Measurements from ENCODE around the gene MKS1. TPM values are rescaled to one million over a fixed set of nuclear protein-coding genes. Genes with fewer than 3 reads are reported as not detected.

MKS1 gene
- polyA plus RNA-seq, 3 donors from 2014 or later: 1.6 to 7.9 (median 6.4) TPM

DNA sequence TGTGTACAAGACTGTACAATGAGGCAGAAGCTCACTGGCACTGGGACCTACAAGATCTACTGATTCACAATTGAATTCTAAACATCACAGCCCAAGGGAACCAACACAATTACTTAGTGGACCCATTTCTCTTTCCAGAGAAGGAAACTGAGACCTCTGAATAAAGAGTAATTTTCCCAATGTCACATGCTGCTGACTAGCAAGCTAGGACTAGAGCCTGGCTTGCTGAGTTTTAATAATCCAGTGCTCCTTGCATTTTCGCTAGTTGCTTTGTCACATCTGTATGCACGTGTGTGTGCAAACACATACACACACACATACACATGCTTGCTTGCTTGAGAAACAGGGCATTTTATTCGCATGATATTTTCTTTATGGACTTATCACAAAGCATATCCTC, 15.5 kb upstream of the MKS1 start:
- no peak for DNase-seq
- Mint-ChIP-seq H3K36me3 (no peaks in the 10 kb centered on the region), H3K27me3 (ENCODE audit: low read depth in 3 of 3) (peaks cover 0 to 11% (median 8%) of the 10 kb centered on the region in 3 donors), H3K4me3 (no peak overlapping the region), H3K9me3 (no peaks in the 10 kb centered on the region), H3K4me1 (no peaks in the 10 kb centered on the region), H3K27ac (no peak overlapping the region)

DNA sequence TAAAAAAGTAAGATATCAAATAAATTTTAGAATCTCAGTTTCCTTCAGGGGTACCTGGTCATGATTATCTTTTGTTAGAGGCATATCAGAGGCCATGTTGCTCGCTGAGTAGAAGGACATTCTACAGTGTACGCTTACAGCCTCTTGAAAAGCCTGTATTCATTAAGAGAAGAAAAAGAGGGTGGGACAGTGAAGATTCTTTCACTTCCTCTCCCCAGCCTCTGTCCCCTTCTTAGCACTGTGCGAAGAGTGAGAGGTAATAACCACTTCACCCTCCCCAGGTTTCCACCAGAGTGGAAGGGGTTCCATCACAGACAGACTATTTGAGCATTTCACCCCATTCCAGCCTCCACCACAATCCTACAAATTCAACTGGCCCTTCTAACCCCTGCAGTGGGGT, 14.5 kb upstream of the MKS1 start:
- H3K27me3 Mint-ChIP-seq (ENCODE audit: low read depth in 3 of 3): peaks cover 1 to 14% (median 9%) of the 10 kb centered on the region in 3 donors
- no peaks in the 10 kb centered on the region for H3K4me1 Mint-ChIP-seq
- H3K27ac Mint-ChIP-seq: no peak overlapping the region
- H3K4me3 Mint-ChIP-seq: no peak overlapping the region
- H3K36me3 Mint-ChIP-seq: no peaks in the 10 kb centered on the region
- H3K9me3 Mint-ChIP-seq: no peaks in the 10 kb centered on the region
- DNase-seq: no peak

DNA sequence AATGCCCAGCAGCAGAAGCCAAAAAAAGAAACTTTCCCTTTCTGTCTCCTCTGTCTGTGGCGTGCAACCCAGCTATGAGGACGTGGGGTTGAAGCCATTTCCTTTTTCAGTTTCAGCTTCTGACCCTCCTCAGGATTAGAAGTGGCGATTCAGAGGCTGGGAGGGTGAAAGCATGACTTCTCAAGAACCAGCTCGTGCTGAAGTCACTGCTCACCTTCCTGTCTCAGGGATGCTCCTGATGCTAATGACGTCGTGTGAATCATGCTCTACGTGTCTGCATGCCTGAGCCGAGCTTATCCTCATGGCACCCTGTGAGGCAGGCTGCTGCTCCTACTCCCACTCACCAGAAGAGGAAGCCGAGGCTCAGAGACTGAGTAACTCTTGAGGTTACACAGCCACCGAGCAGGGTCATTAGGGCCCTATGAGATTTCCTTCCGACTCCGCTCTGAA, 13.7 kb upstream of the MKS1 start:
- no peak for DNase-seq
- Mint-ChIP-seq H3K27me3 (ENCODE audit: low read depth in 3 of 3) (peaks cover 3 to 9% (median 7%) of the 10 kb centered on the region in 3 donors), H3K4me3 (no peak overlapping the region), H3K4me1 (no peaks in the 10 kb centered on the region), H3K36me3 (no peaks in the 10 kb centered on the region), H3K27ac (no peak overlapping the region), H3K9me3 (no peaks in the 10 kb centered on the region)

DNA sequence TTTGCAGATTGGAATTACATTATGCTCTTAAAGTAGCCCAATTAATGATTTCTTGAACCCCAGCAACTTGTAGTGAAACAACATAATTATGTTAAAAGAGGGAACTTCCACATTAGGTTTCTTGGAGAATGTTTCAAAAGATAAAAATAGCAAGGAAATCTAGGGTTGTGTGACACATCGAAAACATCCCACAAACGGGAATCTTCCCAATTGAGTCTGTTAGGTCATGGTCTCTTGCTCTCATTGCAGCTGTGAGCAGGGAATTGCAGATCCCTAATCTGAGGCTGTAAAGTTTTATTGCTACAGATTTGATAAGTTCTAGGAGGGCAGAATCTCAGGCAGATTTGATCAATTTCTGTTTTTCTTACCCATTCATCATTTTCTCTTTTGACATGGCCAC, 12.6 kb upstream of the MKS1 start:
- no peaks in the 10 kb centered on the region for H3K36me3 Mint-ChIP-seq
- DNase-seq: no peak
- H3K4me3 Mint-ChIP-seq: no peak overlapping the region
- H3K27ac Mint-ChIP-seq: no peak overlapping the region
- no peaks in the 10 kb centered on the region for H3K4me1 Mint-ChIP-seq
- H3K27me3 Mint-ChIP-seq (ENCODE audit: low read depth in 3 of 3): peaks cover 5 to 7% (median 6%) of the 10 kb centered on the region in 3 donors
- H3K9me3 Mint-ChIP-seq: peaks cover 0 to 2% (median 0%) of the 10 kb centered on the region in 6 donors

DNA sequence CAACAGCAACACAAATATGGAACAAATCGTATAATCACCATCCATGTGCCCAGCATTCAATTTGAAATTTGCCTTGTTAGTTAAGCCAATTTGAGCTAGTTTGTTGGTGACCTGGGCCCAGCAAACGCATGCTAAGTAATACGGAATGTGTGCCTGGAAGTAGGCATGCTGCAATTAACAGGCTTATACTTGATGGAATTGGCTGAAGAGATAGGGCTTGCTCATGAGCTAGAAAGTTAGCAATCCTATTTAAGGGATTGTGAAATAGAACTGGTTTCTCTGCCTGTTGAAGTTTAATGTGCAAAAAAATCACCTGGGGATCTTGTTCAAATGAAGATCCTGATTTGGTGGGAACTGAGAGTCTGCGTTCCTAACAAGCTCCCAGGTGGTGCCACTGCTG, 10.8 kb upstream of the MKS1 start:
- no peak for DNase-seq
- Mint-ChIP-seq H3K27me3 (ENCODE audit: low read depth in 3 of 3) (peaks cover 6 to 7% (median 6%) of the 10 kb centered on the region in 3 donors), H3K9me3 (peaks cover 0 to 2% (median 0%) of the 10 kb centered on the region in 6 donors)

DNA sequence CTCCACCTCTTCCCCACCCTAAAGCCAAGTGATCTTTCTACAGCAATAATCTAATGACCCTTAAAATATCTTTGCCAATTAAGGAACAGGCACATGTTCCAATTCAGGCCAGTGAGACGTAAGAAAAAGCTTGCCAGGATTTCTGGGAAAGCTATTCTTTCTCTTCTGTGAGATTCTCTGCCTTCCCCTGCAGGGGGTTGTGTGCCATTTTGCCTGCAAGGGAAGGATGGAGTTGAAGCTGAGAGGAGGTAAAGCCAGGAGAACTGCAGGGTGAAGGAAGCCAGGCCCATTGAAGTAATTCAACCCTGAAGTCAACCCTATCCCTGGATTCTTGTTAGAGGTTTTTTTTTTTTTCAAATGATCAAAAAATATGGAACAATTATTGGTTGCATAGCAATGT, 10.3 kb upstream of the MKS1 start:
- Mint-ChIP-seq H3K27me3 (ENCODE audit: low read depth in 3 of 3) (peaks cover 6 to 7% (median 6%) of the 10 kb centered on the region in 3 donors), H3K9me3 (peaks cover 0 to 2% (median 0%) of the 10 kb centered on the region in 6 donors), H3K4me3 (no peak overlapping the region), H3K4me1 (no peaks in the 10 kb centered on the region), H3K27ac (no peak overlapping the region), H3K36me3 (no peaks in the 10 kb centered on the region)
- no peak for DNase-seq

More for the DNA sequence above, 10.8 kb upstream of the MKS1 start:
- H3K36me3 Mint-ChIP-seq: no peaks in the 10 kb centered on the region
- H3K27ac Mint-ChIP-seq: no peak overlapping the region
- H3K4me1 Mint-ChIP-seq: no peaks in the 10 kb centered on the region
- H3K4me3 Mint-ChIP-seq: no peak overlapping the region

DNA sequence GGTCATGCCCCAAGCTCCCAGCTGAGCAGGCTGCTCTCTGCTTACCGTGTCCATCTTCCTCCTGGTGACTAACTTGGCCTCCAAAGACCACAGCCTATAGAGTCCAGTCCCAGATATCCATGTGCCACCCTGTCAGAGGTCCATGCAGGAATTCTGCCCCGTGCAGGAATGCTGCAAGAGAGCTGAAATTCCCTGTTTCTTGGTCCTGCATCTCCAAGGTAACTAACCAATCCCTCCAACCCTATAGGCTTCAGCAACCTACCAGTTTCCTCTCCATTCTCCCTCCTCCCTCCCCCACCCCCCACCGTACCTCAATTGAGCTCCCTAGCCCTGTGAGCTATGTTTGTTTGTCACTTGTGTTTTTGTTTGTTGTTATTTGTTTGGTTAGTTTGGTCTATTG, 9.6 kb upstream of the MKS1 start:
- Mint-ChIP-seq H3K27me3 (ENCODE audit: low read depth in 3 of 3) (peaks cover 6 to 8% (median 7%) of the 10 kb centered on the region in 3 donors), H3K36me3 (no peaks in the 10 kb centered on the region), H3K9me3 (peaks cover 0 to 2% (median 0%) of the 10 kb centered on the region in 6 donors), H3K4me3 (no peak overlapping the region), H3K4me1 (no peaks in the 10 kb centered on the region), H3K27ac (no peak overlapping the region)
- DNase-seq: no peak

DNA sequence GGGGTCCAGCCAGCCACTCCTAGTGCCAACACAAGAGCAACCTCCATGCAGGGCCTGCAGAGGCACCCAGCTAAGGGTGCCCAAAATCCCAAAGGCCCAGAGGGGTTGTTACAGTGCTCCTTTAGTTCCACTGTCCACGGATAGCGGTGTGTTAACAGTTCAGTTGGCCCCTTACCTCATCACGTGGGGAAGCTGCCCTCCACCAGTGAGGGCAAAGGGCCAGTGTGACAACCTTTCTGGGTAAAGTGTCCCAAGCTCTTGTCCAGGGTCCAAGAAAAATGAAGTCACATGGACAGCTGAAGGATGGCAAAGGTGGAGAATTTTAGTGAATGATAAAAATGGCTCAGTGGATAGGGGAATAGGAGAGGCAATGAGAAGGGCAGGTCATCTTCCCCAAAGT, 8.7 kb upstream of the MKS1 start:
- no peak for DNase-seq
- H3K27ac Mint-ChIP-seq: no peak overlapping the region
- H3K4me3 Mint-ChIP-seq: no peak overlapping the region
- no peaks in the 10 kb centered on the region for H3K36me3 Mint-ChIP-seq
- peaks cover 4 to 14% (median 7%) of the 10 kb centered on the region in 3 donors for H3K27me3 Mint-ChIP-seq (ENCODE audit: low read depth in 3 of 3)
- no peaks in the 10 kb centered on the region for H3K4me1 Mint-ChIP-seq
- H3K9me3 Mint-ChIP-seq: peaks cover 0 to 2% (median 0%) of the 10 kb centered on the region in 6 donors

DNA sequence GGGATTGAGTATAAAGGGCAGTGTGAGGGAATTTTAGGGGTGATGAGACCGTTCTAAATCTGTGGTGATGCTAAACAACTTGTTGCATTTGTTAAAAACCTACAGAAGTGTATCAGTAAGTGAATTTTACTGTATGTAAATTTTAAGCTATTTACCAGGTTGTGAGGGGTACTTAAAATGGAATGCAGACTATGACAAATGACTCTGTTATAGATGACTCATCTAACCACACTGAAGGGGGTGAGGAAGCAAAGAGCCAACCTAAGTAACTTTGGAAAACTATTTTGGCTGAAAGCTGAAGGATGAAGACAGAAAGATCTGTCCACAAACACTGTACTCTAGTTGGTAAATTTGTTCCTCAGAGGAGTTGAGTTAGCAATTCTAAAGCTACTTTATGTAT, 5.3 kb upstream of the MKS1 start:
- no peak for DNase-seq
- H3K9me3 Mint-ChIP-seq: peaks cover 0 to 2% (median 0%) of the 10 kb centered on the region in 6 donors
- peaks cover 12 to 16% of the 10 kb centered on the region in 2 donors for H3K4me1 Mint-ChIP-seq
- H3K36me3 Mint-ChIP-seq: no peaks in the 10 kb centered on the region
- peaks cover under 1 to 18% (median 8%) of the 10 kb centered on the region in 3 donors for H3K27me3 Mint-ChIP-seq (ENCODE audit: low read depth in 3 of 3)
- H3K27ac Mint-ChIP-seq: no peak overlapping the region
- H3K4me3 Mint-ChIP-seq: no peak overlapping the region

DNA sequence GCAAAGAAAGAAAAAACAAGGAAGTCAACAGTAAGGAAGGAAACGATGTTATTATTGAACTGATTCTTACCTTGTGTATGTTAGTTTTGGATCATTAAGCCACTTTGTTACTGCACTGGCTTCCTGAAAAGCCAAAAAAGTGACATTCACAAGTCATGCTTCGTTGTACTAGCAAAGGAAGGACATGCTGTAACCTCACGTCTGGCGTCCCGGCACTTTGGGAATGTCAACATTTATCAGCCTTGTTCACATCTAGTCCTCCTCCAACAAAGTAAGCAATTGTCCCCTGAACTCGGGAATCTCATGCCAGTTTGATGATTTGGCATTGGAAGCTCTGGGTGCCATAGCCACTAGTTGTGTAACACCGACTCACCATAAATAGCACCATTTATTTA, 731 bp upstream of the MKS1 start:
- Mint-ChIP-seq H3K4me3 (peak overlapping the region; percentile 86 to 96 (median 92)), H3K36me3 (peaks cover 0 to 5% (median 3%) of the 10 kb centered on the region in 3 donors), H3K27me3 (ENCODE audit: low read depth in 3 of 3) (peaks cover 5 to 20% (median 11%) of the 10 kb centered on the region in 3 donors), H3K9me3 (no peaks in the 10 kb centered on the region), H3K4me1 (peaks cover 24 to 26% of the 10 kb centered on the region in 2 donors), H3K27ac (peak overlapping the region; percentile 85 to 97 (median 94))
- no peak for DNase-seq

DNA sequence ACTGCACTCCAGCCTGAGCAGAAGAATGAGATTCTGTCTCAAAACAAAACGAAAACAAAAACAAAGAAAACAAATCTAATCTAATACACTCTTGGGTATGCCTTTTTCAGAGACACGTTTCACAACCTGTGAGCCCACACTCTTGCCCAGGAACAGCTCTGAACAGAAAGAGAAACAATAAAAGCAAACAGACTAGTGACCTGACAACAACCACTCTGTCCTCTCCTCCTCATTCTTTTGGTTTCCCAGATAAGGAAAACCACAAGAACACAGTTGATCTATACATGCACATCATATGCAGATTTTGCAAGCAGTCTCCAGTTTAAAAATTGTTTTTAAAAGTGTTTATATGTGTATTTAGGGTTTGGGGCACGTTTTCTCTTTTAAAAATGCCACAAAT, 1.3 kb downstream of the MKS1 start:
- peak overlapping the region; percentile 50 to 96 (median 75) for H3K27ac Mint-ChIP-seq
- peaks cover 24 to 26% of the 10 kb centered on the region in 2 donors for H3K4me1 Mint-ChIP-seq
- no peaks in the 10 kb centered on the region for H3K9me3 Mint-ChIP-seq
- no peak for DNase-seq
- peaks cover 6 to 18% (median 12%) of the 10 kb centered on the region in 3 donors for H3K36me3 Mint-ChIP-seq
- H3K4me3 Mint-ChIP-seq: peak overlapping the region; percentile 31 to 54 (median 48)
- H3K27me3 Mint-ChIP-seq (ENCODE audit: low read depth in 3 of 3): peaks cover 5 to 12% (median 11%) of the 10 kb centered on the region in 3 donors

DNA sequence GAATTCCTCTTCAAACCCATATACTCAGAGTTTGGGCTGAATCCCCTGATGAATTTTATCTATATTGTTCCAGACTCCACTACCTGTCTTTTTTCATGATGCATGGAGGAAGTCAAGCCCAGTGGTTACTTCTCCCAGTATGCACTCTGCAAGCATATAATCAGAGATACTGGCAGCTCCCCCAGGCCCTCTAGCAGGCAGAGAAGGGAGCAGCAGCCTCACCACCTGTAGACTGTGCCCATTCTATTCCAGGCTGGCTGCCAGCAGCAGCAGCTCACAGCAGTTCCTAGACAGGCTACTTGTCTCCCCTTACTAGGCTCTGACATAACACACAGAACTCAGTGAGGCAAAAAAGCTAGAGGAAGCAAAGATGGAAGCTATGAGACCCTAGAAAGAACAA, 3.4 kb downstream of the MKS1 start:
- no peak for DNase-seq
- H3K27ac Mint-ChIP-seq: no peak overlapping the region
- no peaks in the 10 kb centered on the region for H3K9me3 Mint-ChIP-seq
- peaks cover 19 to 22% of the 10 kb centered on the region in 2 donors for H3K4me1 Mint-ChIP-seq
- peaks cover 5 to 11% (median 8%) of the 10 kb centered on the region in 3 donors for H3K27me3 Mint-ChIP-seq (ENCODE audit: low read depth in 3 of 3)
- peaks cover 6 to 27% (median 15%) of the 10 kb centered on the region in 3 donors for H3K36me3 Mint-ChIP-seq
- H3K4me3 Mint-ChIP-seq: no peak overlapping the region

DNA sequence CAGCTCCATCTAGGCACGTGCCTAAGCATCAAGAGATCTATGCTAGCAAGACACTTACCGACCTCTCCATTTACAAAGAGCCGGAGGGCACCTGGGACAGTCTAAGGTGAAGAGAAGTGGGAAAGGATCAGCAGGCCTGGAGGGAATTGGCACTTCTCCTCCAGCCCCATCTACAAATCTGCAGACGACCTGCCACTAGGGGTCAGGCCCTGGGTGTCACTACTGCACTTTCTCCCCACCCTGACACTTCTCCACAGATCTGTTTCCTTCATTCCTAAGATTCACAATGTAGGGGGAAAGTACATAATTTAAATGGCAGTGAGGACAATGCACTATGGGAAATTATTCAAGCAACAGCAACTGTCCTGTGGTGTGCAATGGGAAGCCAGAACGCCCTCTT, 8.1 kb downstream of the MKS1 start:
- H3K27me3 Mint-ChIP-seq (ENCODE audit: low read depth in 3 of 3): no peaks in the 10 kb centered on the region
- peaks cover 18 to 47% (median 31%) of the 10 kb centered on the region in 3 donors for H3K36me3 Mint-ChIP-seq
- no peak for DNase-seq
- no peak overlapping the region for H3K27ac Mint-ChIP-seq
- no peak overlapping the region for H3K4me3 Mint-ChIP-seq
- H3K9me3 Mint-ChIP-seq: no peaks in the 10 kb centered on the region
- H3K4me1 Mint-ChIP-seq: no peaks in the 10 kb centered on the region

DNA sequence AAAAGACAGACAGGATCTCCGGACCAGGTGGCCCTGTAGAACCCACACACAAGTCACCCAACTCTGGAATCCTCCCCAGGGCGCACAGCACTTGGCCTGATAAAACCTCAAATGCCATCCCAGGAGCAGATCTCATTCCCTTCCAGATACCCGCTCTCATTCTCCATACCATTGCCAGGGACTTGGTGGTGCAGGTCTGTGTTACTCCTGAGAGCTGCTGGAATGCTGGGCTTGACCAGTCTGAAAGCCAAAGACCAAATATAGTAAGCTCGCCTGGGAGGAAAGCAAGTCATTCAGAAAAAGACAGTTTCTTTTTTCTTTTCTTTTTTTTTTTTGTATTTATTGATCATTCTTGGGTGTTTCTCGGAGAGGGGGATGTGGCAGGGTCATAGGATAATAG, 10.7 kb downstream of the MKS1 start:
- no peak for DNase-seq
- Mint-ChIP-seq H3K27me3 (ENCODE audit: low read depth in 3 of 3) (no peaks in the 10 kb centered on the region), H3K4me1 (no peaks in the 10 kb centered on the region), H3K4me3 (no peak overlapping the region), H3K27ac (peak overlapping the region in 1 of 6 donors; percentile 25), H3K36me3 (peaks cover 12 to 33% (median 25%) of the 10 kb centered on the region in 3 donors), H3K9me3 (no peaks in the 10 kb centered on the region)

DNA sequence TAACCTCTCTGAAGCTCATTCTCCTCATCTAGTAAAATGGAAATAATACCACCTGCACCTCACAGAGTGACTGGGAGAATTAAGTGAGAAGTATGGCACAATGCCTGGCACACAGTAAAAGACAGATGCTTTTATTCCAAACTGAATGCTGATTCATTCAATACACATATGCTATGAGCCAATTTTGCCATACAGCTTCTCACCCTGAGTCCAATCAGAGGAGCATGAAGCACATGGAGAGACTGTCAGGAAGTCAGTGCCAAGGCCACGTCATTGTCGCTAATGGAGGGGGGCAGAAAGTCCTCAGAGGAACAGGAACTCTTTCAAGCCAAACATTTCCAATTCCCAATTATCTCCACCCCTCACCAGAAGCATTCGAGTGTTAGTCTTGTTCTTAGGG, 11.6 kb downstream of the MKS1 start:
- Mint-ChIP-seq H3K36me3 (peaks cover 12 to 29% (median 20%) of the 10 kb centered on the region in 3 donors), H3K4me1 (no peaks in the 10 kb centered on the region), H3K27me3 (ENCODE audit: low read depth in 3 of 3) (peaks cover 0 to 1% (median 0%) of the 10 kb centered on the region in 3 donors), H3K27ac (no peak overlapping the region), H3K4me3 (no peak overlapping the region), H3K9me3 (no peaks in the 10 kb centered on the region)
- DNase-seq: no peak
